Esophagus mucosa (tissue), 1 donor: ENCODE measurements around the gene PROC. TPM values are rescaled to one million over a fixed set of nuclear protein-coding genes. Genes with fewer than 3 reads are reported as not detected.
A peak's percentile ranks its signal among the peaks of the same experiment; 100 is the strongest.

Source experiments
- ATAC-seq: fragments of 200-7000 bp; cut with Tn5 transposase; one replicate; pipeline ENCODE4 v1.9.1; 2020
- total RNA-seq: library from RNA; stranded (reverse); gene quantifications from one replicate; pipeline ENCODE4 v1.2.4, GENCODE V29; 2023
- donor health status: DM: yes; HTN: yes; CAD: no.

Gene PROC
- total RNA-seq, result 0.20 TPM

DNA sequence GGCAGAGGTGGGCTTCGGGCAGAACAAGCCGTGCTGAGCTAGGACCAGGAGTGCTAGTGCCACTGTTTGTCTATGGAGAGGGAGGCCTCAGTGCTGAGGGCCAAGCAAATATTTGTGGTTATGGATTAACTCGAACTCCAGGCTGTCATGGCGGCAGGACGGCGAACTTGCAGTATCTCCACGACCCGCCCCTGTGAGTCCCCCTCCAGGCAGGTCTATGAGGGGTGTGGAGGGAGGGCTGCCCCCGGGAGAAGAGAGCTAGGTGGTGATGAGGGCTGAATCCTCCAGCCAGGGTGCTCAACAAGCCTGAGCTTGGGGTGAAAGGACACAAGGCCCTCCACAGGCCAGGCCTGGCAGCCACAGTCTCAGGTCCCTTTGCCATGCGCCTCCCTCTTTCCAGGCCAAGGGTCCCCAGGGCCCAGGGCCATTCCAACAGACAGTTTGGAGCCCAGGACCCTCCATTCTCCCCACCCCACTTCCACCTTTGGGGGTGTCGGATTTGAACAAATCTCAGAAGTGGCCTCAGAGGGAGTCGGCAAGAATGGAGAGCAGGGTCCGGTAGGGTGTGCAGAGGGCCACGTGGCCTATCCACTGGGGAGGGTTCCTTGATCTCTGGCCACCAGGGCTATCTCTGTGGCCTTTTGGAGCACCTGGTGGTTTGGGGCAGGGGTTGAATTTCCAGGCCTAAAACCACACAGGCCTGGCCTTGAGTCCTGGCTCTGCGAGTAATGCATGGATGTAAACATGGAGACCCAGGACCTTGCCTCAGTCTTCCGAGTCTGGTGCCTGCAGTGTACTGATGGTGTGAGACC, at the start of gene PROC:
PROC (plus strand) TSS at position 128 of the 812 bp plus-strand sequence. CDS start 1,516 bp downstream, outside the sequence.
- no peak for ATAC-seq

- ATAC-seq, result no peak
Measured at GRCh38 chr2:127370010-127370409, 48.2 kb upstream of the PROC start.

GRCh38 chr2:127371037-127371436, 47.2 kb upstream of the PROC start:
- no peak for ATAC-seq

DNA sequence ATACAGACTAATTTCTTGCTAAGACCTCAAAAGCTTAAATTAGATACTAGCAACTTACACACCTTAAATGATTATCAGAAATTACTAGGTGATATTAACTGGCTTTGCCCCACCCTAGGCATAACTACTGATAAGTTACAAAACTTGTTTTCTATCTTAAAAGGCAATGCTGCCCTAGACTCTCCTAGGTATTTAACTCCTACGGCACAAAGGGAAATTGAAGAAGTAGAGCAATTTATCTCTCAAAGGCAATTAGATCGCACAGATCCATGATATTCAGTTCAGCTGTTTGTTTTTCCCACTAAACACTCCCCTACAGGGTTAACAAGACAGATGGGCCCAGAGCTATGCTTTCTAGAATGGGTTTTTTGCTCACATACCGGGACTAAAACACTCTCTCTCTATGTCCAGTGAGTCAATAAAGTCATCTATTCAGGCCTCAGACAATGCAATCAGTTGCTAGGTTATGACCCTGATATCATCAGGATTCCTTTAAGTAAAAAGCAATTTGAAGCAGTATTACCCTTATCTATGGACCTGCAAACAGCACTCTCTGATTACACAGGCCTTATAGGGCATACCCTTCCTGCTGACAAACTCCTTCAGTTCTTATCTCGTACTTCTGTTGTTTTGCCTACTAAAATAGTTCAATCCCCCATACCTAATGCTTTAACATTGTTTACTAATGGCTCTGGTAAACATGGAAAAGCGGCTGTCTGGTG, 44.7 kb upstream of the PROC start:
- no peak for ATAC-seq

- ATAC-seq, result no peak
Measured at GRCh38 chr2:127376257-127376656, 42.0 kb upstream of the PROC start.

- ATAC-seq, result no peak
Measured at GRCh38 chr2:127377262-127377661, 41.0 kb upstream of the PROC start.

GRCh38 chr2:127378720-127379119, 39.5 kb upstream of the PROC start:
- ATAC-seq, result no peak

GRCh38 chr2:127379712-127380355, 38.4 kb upstream of the PROC start:
- ATAC-seq, result no peak

DNA sequence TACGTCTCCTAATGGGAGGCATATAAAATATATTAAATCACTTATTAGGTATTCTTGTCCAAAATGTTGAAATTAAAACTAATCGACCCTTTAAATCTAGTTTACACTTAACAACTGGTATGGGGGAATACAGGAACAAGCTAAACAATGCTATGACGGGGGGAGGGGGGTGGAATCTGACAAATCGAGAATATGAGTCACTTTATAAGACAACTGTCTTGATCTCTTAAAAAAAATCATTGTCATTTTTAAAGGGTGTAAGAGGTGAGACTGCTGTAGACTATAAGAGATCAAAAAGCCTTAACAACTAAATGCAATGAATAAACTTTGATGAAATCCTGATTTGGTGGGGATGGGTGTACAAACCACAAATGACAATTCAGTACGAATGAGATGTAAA, 36.5 kb upstream of the PROC start:
- no peak for ATAC-seq

GRCh38 chr2:127382831-127383230, 35.4 kb upstream of the PROC start:
- no peak for ATAC-seq

GRCh38 chr2:127384529-127384928, 33.7 kb upstream of the PROC start:
- no peak for ATAC-seq

GRCh38 chr2:127386246-127386645, 32.0 kb upstream of the PROC start:
- ATAC-seq, result no peak

- ATAC-seq, result peak; percentile 91
Measured at GRCh38 chr2:127386764-127387654, 31.2 kb upstream of the PROC start.

DNA sequence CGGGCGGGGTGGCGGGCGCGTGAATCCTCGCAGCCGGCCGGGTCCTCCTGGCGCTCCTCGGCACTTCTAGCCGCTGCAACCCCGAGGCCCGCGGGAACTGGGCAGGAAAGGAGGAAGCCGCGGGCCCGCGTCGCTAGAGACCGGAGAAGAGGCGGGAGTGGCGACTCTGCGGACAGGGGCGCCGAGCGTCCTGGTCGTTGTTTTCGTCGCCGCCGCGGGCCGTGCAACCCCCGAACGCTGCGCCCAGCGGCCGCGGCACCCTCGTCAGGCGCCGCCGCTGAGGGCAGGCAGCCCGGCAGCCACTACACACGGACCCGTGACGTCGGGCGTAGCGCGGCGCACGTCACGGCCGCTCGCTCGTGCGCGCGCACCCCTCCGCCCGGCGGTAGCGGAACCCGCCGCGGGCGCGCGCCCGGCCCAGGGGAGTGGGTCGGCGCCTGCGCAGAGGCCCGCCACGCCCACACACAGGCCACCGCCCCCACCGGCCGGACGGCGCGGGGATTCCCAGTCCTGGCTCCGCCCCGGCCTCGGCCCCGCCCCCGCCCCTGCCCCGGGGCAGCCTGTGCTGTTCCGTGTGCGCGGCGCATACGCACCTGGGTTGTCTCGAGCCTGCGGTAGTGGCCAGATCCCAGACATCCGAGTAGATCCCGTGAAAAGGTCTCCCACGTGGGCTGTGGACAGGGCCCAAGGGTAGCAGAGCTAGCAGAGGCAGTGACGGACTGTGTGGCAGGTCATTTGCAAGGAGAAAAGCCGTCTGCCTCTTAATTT, 30.4 kb upstream of the PROC start, which contains the start of gene MAP3K2:
MAP3K2 (minus strand) TSS at position 321 of the 768 bp plus-strand sequence. CDS start 44,846 bp downstream, outside the sequence.
- peak; percentile 96 for ATAC-seq

- no peak for ATAC-seq
Measured at GRCh38 chr2:127388423-127389164, 29.6 kb upstream of the PROC start.

GRCh38 chr2:127389778-127390435, 28.3 kb upstream of the PROC start:
- ATAC-seq, result no peak

DNA sequence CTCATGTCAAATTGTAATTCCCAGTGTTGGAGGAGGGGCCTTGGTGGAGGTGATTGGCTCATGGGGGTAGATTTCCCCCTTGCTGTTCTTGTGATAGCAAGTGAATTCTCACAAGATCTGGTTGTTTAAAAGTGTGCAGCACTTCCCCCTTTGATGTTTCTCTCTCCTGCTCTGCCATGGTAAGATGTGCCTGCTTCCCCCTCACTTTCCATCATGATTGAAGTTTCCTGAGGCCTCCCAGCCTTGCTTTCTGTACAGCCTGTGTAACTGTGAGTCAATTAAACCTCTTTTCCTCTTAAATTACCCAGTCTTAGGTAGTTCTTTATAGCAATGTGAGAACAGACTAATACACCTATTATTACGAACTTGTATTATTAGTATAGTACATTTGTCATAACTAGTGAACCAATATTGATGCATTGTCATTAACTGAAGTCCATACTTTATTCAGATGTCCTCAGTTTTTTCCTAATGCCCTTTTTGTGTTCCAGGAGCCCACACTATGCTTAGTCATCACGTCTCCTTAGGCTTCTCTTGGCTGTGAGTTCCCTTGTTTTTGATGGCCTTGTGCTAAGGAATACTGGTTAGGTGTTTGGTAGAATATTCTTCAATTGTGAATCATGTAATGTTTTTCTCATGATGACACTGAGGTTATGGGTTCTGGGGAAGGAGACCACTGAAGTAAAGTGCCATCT, 25.9 kb upstream of the PROC start:
- ATAC-seq, result no peak

DNA sequence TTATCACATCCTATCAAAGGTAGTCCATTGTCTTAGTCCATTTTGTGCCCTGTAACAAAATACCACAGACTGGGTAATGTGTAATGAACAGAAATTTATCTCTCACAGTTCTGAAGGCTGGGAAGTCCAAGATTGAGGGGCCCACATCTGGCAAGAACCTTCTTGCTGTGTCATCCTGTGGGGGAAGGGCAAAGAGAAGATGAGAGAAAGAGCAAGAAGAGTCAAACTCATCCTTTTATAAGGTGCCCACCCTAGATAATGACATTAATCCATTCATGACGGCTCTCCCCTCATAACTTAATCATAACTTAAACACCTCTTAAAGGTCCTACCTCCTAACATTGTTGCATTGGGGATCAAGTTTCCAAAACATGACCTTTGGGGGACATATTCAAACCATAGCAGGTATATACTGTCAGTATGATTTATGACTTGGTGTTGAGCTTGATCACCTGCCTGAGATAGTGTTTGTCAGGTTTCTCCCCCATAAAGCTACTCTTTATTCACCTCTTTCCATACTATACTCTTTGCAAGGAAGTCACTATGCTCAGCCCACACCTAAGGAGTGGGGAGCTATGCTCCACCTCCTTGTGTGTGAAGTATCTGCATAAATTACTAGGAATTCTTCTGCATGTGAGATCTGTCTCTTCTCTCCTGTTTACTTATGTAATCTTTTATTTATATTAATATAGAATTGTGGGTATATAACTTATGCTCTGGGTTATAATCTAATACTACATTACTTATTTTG, 25.2 kb upstream of the PROC start:
- ATAC-seq, result no peak

DNA sequence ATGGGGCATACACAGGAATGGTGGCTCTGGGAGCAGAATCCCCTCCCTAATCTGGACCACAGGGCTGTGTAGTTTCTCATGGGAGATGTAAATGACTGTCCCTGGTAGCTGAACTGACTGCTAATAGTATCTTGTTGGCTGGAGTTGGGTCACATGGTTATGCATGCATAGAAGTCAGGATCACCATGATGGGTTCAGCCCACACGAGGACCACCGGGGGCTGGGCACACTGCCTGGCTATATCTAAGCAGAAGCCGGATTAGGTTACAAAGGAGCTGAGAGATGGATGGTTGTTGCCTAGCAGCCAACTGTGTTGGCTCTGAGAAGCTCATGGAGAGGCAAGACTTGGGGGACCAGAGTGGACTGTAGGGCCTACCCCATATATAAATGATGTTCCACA, 23.7 kb upstream of the PROC start:
- no peak for ATAC-seq
